Erythroblast (primary cell): Measurements from ENCODE around the gene RSPH4A.

ENCODE experiments used
- DNase-seq, 2 experiments: peaks; one replicate each; lab custom pipeline; 2025; lab: John Stamatoyannopoulos, UW
- GATA1 ChIP-seq: IDR thresholded peaks from 2 replicates; pipeline ENCODE4 v1.6.1; 2011; ENCODE audit warnings: low read depth, mild to moderate bottlenecking, control low read depth, low read length, moderate library complexity
- POLR2A ChIP-seq: IDR thresholded peaks from 2 replicates; pipeline ENCODE4 v1.6.1; 2011; ENCODE audit warnings: mild to moderate bottlenecking, low read length

RSPH4A gene

GRCh38 chr6:116615937-116616736 lies at the start of gene RSPH4A:
TSS of gene RSPH4A (plus strand) at chr6:116616479. CDS start at chr6:116616624, 145 bp downstream.
- no peak for TF ChIP-seq POLR2A
- TF ChIP-seq GATA1: no peak
- DNase-seq: peak; percentile 82 to 85

- TF ChIP-seq GATA1 (no peak), POLR2A (no peak)
- no peak for DNase-seq
These were observed 48.2 kb upstream of the RSPH4A start for GRCh38 chr6:116568111-116568510.

- no peak for TF ChIP-seq POLR2A
- no peak for TF ChIP-seq GATA1
- DNase-seq: no peak
These were observed 47.2 kb upstream of the RSPH4A start for GRCh38 chr6:116568821-116569755.

- TF ChIP-seq POLR2A: peak; percentile 85
- TF ChIP-seq GATA1: no peak
- DNase-seq: peak; percentile 99
These were observed 45.2 kb upstream of the RSPH4A start, which contains the start of gene RWDD1 for GRCh38 chr6:116570856-116571682. TSS of gene RWDD1 (plus strand) at chr6:116571504. CDS start at chr6:116571583, 79 bp downstream.

GRCh38 chr6:116571683-116572000 lies 44.6 kb upstream of the RSPH4A start:
- TF ChIP-seq GATA1 (no peak), POLR2A (no peak)
- no peak for DNase-seq

- TF ChIP-seq POLR2A (no peak), GATA1 (no peak)
These were observed 44.1 kb upstream of the RSPH4A start for GRCh38 chr6:116572162-116572561.

GRCh38 chr6:116575227-116575626 lies 41.1 kb upstream of the RSPH4A start:
- TF ChIP-seq GATA1: no peak
- no peak for TF ChIP-seq POLR2A
- DNase-seq: no peak

More at GRCh38 chr6:116572162-116572561, 44.1 kb upstream of the RSPH4A start:
- DNase-seq: peak; percentile 40 to 48

- TF ChIP-seq GATA1 (no peak), POLR2A (no peak)
- DNase-seq: no peak
These were observed 38.8 kb upstream of the RSPH4A start for GRCh38 chr6:116577486-116577885.

GRCh38 chr6:116578335-116578734 lies 37.9 kb upstream of the RSPH4A start:
- no peak for DNase-seq
- TF ChIP-seq POLR2A (no peak), GATA1 (no peak)

- no peak for TF ChIP-seq GATA1
- TF ChIP-seq POLR2A: no peak
- DNase-seq: no peak
These were observed 37.1 kb upstream of the RSPH4A start for GRCh38 chr6:116579143-116579542.

- TF ChIP-seq POLR2A (no peak), GATA1 (no peak)
These were observed 36.1 kb upstream of the RSPH4A start for GRCh38 chr6:116580198-116580597.

GRCh38 chr6:116586276-116586675 lies 30.0 kb upstream of the RSPH4A start:
- no peak for TF ChIP-seq POLR2A
- no peak for TF ChIP-seq GATA1

More at GRCh38 chr6:116580198-116580597, 36.1 kb upstream of the RSPH4A start:
- no peak for DNase-seq

GRCh38 chr6:116586738-116587137 lies 29.5 kb upstream of the RSPH4A start:
- DNase-seq: no peak
- TF ChIP-seq POLR2A (no peak), GATA1 (no peak)

More at GRCh38 chr6:116586276-116586675, 30.0 kb upstream of the RSPH4A start:
- DNase-seq: no peak

- no peak for TF ChIP-seq GATA1
- no peak for TF ChIP-seq POLR2A
These were observed 21.0 kb upstream of the RSPH4A start for GRCh38 chr6:116595247-116595646.

More at GRCh38 chr6:116595247-116595646, 21.0 kb upstream of the RSPH4A start:
- no peak for DNase-seq
